HG03457 (cell line): ENCODE measurements around the gene TNIP2.
"Not testable (repeated sequence)": the region's sequence is repeated elsewhere in the genome, so short reads cannot be mapped to it uniquely, and the experiment has no call there.

Source experiments
- ATAC-seq: cut with Tn5 transposase; IDR thresholded peaks from one replicate; pipeline ENCODE4 v1.9.1; 2021; ENCODE audit warnings: moderate number of reproducible peaks; ENCODE audit not compliant: unreplicated experiment

Gene TNIP2

DNA sequence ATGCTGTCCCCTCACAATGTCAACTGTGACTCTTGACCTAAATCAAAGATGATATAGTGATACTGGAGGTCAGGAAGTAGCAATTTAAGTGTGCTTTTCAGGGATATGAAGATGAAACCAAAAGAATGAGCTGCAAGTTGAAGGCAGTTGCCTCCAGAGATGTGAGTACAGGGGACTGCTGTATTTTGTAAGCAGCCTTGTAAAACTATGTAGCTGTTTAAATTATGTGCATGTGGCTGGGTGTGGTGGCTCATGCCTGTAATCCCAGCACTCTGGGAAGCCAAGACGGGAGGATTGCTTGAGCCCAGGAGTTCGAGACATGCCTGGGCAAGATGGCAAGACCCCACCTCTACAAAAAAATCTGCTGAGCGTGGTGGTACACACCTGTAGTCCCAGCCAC lies 15.1 kb upstream of the TNIP2 start:
- ATAC-seq = no peak

- ATAC-seq = no peak
Observed at GRCh38 chr4:2768921-2769336, 12.8 kb upstream of the TNIP2 start.

GRCh38 chr4:2768124-2768523 lies 12.0 kb upstream of the TNIP2 start:
- no peak for ATAC-seq

DNA sequence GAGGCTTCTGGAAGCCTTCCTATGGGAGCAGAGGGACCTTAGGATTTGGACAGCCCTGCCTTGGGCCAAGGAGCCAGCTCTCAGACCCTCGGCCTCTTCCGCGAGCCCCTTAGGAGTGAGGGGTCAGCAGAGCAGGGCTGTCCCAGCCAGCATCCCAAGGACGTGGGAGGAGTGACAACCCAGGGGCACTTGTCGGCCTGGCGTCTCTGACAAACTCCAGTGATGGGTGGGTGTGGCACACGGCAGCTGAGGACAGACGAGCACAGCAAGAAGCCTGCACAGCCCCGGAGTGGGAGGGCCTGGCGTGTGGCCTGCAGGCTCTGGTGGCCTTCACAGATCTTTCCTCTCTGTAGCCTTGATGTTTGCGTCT lies 11.6 kb upstream of the TNIP2 start:
- ATAC-seq = no peak

- no peak for ATAC-seq
Observed at GRCh38 chr4:2767046-2767704, 11.0 kb upstream of the TNIP2 start.

DNA sequence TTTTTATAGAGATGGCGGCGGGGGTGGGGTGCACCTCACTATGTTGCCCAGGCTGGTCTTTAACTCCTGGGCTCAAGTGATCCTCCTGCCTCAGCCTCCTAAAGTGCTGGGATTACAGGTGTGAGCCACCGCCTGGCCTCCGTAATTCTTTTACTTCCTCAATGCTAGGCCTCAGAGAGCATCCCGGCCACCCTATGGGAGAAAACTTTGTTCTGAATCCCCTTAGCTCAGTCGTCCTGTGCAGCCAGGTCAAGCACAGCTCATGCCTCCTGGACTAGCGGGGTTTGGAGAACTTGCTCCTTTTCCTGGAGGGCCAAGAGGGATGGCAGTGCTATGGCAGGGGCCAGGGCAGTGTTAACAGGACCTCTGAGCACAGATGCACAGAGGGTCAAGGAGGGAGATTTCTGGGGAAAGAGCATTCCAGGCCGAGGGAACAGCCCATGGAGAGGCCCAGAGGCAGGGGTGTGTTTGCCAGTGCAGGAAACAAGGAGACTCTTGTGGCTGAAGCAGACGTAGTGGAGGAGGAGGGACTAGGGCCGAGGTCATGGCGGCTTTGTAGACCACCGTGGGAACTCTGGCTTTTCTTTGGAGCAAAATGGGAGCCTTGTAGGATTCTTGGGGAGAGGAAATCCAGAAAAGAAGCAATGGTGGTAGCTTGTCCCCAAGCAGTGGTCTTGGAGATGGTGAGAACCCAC lies 9.8 kb upstream of the TNIP2 start:
- ATAC-seq = no peak

GRCh38 chr4:2763511-2763967 lies 7.4 kb upstream of the TNIP2 start:
- ATAC-seq = no peak

GRCh38 chr4:2762486-2763370 lies 6.6 kb upstream of the TNIP2 start:
- ATAC-seq = not testable (repeated sequence)

DNA sequence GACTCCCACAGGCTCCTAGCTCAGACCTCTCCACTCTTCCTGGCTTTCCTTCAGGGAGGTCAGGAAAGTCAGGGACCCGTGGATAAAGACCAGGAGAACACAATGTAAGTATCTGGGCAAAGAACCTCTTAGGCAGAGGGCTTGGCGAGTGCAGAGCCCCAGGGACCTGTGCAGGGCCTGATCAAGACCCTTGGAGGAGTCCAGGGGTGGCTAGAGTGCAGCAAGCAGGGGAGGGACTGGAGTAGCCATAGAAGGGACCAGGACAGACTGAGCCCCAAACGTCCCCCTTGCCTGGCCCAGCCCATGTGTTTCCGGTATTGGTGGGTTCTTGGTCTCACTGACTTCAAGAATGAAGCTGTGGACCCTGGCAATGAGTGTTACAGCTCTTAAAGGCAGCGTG lies 5.9 kb upstream of the TNIP2 start:
- ATAC-seq = no peak

- no peak for ATAC-seq
Observed at GRCh38 chr4:2761035-2761923, 5.1 kb upstream of the TNIP2 start.

- no peak for ATAC-seq
Observed at GRCh38 chr4:2757426-2757825, 1.3 kb upstream of the TNIP2 start.

- no peak for ATAC-seq
Observed at GRCh38 chr4:2756691-2757350, 685 bp upstream of the TNIP2 start.

- ATAC-seq = no peak
Observed at GRCh38 chr4:2754848-2755819, 1.0 kb downstream of the TNIP2 start.

GRCh38 chr4:2753436-2753835 lies 2.7 kb downstream of the TNIP2 start:
- ATAC-seq = no peak

GRCh38 chr4:2750719-2751605 lies 5.2 kb downstream of the TNIP2 start:
- ATAC-seq = no peak

GRCh38 chr4:2746891-2747695 lies 9.0 kb downstream of the TNIP2 start:
- ATAC-seq = no peak
